Measurements from ENCODE around the gene COL21A1. TPM values are rescaled to one million over a fixed set of nuclear protein-coding genes. Genes with fewer than 3 reads are reported as not detected.

The COL21A1 gene
- total RNA-seq, 1 donor from 2014 or later, result 16.8 TPM

DNA sequence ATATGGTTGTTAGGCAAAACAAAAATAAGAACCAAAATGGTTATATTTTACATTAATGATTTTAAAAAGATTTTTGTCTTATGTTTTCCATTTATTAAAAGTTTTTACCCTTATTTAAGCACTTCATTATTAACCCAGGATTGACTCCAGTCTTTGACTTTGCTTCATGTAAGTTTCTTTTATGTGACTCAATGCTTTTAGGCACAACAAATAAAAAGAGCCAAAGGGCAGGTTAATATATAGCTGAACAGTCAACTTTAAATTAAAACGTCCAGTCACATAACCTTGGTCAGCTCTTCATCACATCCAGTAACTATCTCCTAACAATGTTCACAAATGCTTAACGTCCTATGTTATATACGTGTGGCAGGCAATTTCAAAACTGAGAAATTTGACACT, 32.7 kb downstream of the COL21A1 start:
- H3K27ac Mint-ChIP-seq, result no peak overlapping the region
- no peak overlapping the region for H3K4me3 Mint-ChIP-seq (ENCODE audit: low read depth)
- H3K27me3 Mint-ChIP-seq, result no peaks in the 10 kb centered on the region
- no peak for DNase-seq (ENCODE audit: low spot score, unreplicated experiment)
- TF ChIP-seq, protein P1, sequence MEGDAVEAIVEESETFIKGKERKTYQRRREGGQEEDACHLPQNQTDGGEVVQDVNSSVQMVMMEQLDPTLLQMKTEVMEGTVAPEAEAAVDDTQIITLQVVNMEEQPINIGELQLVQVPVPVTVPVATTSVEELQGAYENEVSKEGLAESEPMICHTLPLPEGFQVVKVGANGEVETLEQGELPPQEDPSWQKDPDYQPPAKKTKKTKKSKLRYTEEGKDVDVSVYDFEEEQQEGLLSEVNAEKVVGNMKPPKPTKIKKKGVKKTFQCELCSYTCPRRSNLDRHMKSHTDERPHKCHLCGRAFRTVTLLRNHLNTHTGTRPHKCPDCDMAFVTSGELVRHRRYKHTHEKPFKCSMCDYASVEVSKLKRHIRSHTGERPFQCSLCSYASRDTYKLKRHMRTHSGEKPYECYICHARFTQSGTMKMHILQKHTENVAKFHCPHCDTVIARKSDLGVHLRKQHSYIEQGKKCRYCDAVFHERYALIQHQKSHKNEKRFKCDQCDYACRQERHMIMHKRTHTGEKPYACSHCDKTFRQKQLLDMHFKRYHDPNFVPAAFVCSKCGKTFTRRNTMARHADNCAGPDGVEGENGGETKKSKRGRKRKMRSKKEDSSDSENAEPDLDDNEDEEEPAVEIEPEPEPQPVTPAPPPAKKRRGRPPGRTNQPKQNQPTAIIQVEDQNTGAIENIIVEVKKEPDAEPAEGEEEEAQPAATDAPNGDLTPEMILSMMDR (IDR thresholded peaks at IDR 0.05; ENCODE audit: unreplicated experiment), result no peak
- no peaks in the 10 kb centered on the region for H3K36me3 Mint-ChIP-seq (ENCODE audit: insufficient read depth)
- peaks cover 7% of the 10 kb centered on the region for H3K4me1 Mint-ChIP-seq (ENCODE audit: low read depth)
- no peaks in the 10 kb centered on the region for H3K9me3 Mint-ChIP-seq (ENCODE audit: low read depth)

GRCh38 chr6:56214041-56214702, 33.2 kb downstream of the COL21A1 start:
- TF ChIP-seq, protein P1 (IDR thresholded peaks at IDR 0.05; ENCODE audit: unreplicated experiment), result no peak
- Mint-ChIP-seq H3K4me3 (ENCODE audit: low read depth) (no peak overlapping the region), H3K27ac (no peak overlapping the region), H3K27me3 (no peaks in the 10 kb centered on the region), H3K9me3 (ENCODE audit: low read depth) (no peaks in the 10 kb centered on the region), H3K36me3 (ENCODE audit: insufficient read depth) (no peaks in the 10 kb centered on the region), H3K4me1 (ENCODE audit: low read depth) (peaks cover 7% of the 10 kb centered on the region)
- no peak for DNase-seq (ENCODE audit: low spot score, unreplicated experiment)

GRCh38 chr6:56211724-56212123, 35.7 kb downstream of the COL21A1 start:
- Mint-ChIP-seq H3K27ac (no peak overlapping the region), H3K4me1 (ENCODE audit: low read depth) (peaks cover 7% of the 10 kb centered on the region), H3K9me3 (ENCODE audit: low read depth) (peaks cover 5% of the 10 kb centered on the region), H3K4me3 (ENCODE audit: low read depth) (no peak overlapping the region), H3K27me3 (no peaks in the 10 kb centered on the region), H3K36me3 (ENCODE audit: insufficient read depth) (no peaks in the 10 kb centered on the region)
- TF ChIP-seq, protein P1 (IDR thresholded peaks at IDR 0.05; ENCODE audit: unreplicated experiment), result no peak
- no peak for DNase-seq (ENCODE audit: low spot score, unreplicated experiment)

GRCh38 chr6:56204134-56204533, 43.2 kb downstream of the COL21A1 start:
- H3K4me3 Mint-ChIP-seq (ENCODE audit: low read depth), result no peak overlapping the region
- no peak overlapping the region for H3K27ac Mint-ChIP-seq
- peaks cover 1% of the 10 kb centered on the region for H3K4me1 Mint-ChIP-seq (ENCODE audit: low read depth)
- no peak for DNase-seq (ENCODE audit: low spot score, unreplicated experiment)
- H3K36me3 Mint-ChIP-seq (ENCODE audit: insufficient read depth), result peaks cover 2% of the 10 kb centered on the region
- peaks cover 10% of the 10 kb centered on the region for H3K9me3 Mint-ChIP-seq (ENCODE audit: low read depth)
- TF ChIP-seq, protein P1 (IDR thresholded peaks at IDR 0.05; ENCODE audit: unreplicated experiment), result no peak
- H3K27me3 Mint-ChIP-seq, result no peaks in the 10 kb centered on the region

- H3K27me3 Mint-ChIP-seq, result no peaks in the 10 kb centered on the region
- H3K27ac Mint-ChIP-seq, result no peak overlapping the region
- no peak for DNase-seq (ENCODE audit: low spot score, unreplicated experiment)
- H3K36me3 Mint-ChIP-seq (ENCODE audit: insufficient read depth), result peaks cover 2% of the 10 kb centered on the region
- H3K9me3 Mint-ChIP-seq (ENCODE audit: low read depth), result peaks cover 17% of the 10 kb centered on the region
- TF ChIP-seq, protein P1 (IDR thresholded peaks at IDR 0.05; ENCODE audit: unreplicated experiment), result no peak
- H3K4me1 Mint-ChIP-seq (ENCODE audit: low read depth), result peaks cover 1% of the 10 kb centered on the region
- H3K4me3 Mint-ChIP-seq (ENCODE audit: low read depth), result no peak overlapping the region
Observed at GRCh38 chr6:56199956-56200355, 47.4 kb downstream of the COL21A1 start.

All from progenitor cell of endocrine pancreas (in vitro differentiated cells).